CD4-positive, alpha-beta T cell treated with Interleukin-1 beta for 1 hour (primary cell): ENCODE results near the gene ALPK3.
"Not testable (repeated sequence)": the region's sequence is repeated elsewhere in the genome, so short reads cannot be mapped to it uniquely, and the experiment has no call there.

Source experiments
- DNase-seq, 2 donors: peaks; one replicate each; pipeline ENCODE4 v3.0.0-alpha.2; 2020 to 2022

ALPK3 gene

DNA sequence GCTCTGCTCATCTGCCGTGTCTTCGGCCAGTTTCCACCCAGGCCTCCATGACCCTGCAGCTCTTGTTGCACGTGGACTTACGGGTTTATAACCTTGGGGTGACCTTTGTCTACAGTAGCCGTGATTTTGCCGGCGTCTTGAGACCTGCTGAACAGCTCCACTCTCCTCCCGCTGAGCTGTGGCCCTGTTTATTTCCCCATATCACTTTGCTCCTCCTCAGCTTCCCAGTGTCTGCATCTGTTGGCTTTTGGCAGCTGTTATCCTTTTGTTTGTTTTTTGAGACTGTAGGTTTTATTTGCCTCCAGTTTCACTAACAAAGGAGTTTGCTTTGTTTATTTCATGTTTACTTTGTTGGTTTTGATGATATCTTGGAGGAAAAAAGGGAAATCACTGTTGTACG is 38.0 kb downstream of the ALPK3 start:
- no peak for DNase-seq

DNA sequence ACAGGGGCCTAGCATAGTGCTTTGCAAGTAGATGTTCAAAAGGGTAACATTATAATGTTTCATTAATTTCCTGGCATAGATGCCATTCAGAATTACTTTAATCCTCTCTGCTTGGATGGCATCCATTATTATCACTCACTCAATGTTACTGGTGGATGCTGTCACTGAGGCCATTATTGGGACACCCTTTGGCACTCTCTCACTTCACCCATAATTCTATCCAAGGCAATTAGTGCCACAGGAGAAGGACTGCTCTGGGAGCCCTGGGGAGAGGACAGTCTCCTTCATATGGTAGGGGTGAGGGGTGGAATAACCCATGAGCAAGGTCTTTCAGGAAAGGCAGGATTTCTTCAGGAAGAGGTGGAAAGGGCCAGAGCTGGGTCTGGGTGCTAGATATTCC is 38.6 kb downstream of the ALPK3 start:
- no peak for DNase-seq

DNA sequence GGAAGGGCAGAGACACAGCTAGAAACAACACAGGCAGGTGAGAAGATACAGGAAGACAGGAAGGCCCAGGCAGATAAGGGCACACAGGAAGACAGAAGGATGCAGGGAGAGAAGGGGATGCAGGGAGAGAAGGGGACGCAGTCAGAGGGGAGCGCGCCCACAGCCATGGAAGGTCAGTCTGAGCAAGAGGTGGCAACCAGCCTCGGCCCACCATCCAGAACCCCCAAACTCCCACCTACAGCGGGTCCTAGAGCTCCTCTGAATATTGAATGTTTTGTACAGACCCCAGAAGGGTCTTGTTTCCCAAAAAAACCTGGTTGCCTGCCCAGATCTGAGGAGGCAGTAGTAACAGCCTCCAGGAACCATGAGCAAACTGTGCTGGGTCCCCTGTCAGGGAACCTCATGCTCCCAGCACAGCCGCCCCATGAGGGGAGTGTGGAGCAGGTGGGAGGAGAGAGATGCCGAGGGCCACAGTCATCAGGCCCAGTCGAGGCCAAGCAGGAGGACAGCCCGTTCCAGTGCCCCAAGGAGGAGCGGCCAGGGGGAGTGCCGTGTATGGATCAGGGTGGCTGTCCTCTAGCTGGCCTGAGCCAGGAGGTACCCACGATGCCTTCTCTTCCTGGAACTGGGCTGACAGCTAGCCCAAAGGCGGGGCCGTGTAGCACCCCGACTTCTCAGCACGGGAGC is 39.7 kb downstream of the ALPK3 start:
- DNase-seq: no peak

- DNase-seq: no peak
Measured at GRCh38 chr15:84857418-84858004, 40.4 kb downstream of the ALPK3 start.

- DNase-seq: no peak
Measured at GRCh38 chr15:84858231-84858630, 41.1 kb downstream of the ALPK3 start.

DNA sequence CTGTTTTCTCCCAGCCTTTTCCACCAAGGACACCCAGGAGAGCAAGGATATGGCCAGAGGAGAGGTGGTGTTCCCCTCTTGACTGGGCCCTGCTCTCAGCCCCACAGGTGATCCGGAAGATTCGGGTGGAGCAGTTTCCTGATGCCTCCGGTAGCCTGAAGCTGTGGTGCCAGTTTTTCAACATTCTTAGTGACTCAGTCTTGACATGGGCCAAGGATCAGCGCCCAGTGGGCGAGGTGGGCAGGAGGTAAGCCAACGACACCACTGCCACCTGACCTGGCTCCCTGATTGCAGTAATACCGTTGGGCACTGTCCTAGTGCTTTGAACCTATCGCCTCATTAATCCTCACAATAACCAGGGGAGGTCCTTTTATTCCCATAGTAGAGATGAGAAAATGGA is 42.0 kb downstream of the ALPK3 start:
- no peak for DNase-seq

GRCh38 chr15:84859651-84860050 is 42.5 kb downstream of the ALPK3 start:
- no peak for DNase-seq

- no peak for DNase-seq
Measured at GRCh38 chr15:84861781-84862180, 44.6 kb downstream of the ALPK3 start.

- no peak for DNase-seq
Measured at GRCh38 chr15:84862214-84862975, 45.2 kb downstream of the ALPK3 start.

DNA sequence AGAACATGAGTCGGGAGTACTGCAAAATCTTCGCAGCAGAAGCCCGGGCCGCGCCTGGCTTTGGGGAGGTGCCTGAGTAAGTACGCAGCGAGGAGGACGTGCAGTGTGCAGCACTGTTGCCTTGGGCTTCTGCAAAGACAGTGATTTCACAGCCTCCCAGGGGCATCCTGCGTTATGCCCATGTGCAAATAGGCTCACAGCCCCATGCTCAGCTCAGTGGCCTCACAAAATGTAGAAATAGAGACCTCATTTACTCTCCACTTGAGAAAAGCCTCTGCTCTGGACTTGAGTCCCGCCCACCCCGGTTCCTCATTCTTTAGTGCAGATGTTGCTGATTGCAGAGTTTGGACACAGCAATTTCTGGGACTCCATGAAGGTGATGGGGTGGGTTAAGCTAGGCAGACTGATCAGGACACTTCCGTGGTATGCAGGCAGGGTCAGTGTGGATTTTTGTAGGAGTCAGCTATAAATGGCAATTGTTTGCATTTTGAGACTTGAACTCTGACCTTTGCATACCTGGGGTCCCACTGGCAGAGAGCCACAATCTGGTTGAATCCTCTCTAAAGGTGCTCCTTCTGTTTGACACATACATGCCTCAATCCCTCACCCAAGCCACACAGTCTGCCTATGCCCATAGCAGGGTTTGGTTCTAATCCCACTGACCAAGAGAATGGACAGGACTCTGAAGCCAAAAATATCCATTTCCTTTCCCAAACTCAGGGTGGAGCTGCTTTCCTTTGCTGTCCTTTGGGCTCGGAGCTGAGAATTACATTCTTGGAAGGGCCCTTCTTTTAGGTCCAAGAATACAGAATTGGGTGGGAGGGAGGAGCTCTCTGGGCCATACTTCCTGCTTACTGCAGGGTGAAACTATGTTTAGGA is 46.6 kb downstream of the ALPK3 start:
- DNase-seq: no peak

DNA sequence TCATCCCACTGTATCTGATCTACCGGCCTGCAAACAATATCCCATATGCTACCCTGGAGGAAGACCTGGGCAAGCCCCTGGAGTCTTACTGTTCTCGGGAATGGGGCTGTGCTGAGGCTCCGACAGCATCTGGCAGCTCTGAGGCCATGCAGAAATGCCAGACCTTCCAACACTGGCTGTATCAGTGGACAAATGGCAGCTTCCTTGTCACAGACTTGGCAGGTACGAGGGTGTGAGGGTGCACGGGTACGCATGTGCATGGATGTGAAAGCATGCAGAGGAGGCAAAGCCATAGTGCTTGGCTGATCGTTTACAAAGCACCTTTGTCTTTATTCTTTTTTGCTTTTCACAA is 47.3 kb downstream of the ALPK3 start:
- DNase-seq: no peak

GRCh38 chr15:84865074-84865569 is 48.0 kb downstream of the ALPK3 start:
- no peak for DNase-seq

- no peak for DNase-seq
Measured at GRCh38 chr15:84868037-84868880, 51.1 kb downstream of the ALPK3 start.

- no peak for DNase-seq
Measured at GRCh38 chr15:84869510-84869909, 52.4 kb downstream of the ALPK3 start.

DNA sequence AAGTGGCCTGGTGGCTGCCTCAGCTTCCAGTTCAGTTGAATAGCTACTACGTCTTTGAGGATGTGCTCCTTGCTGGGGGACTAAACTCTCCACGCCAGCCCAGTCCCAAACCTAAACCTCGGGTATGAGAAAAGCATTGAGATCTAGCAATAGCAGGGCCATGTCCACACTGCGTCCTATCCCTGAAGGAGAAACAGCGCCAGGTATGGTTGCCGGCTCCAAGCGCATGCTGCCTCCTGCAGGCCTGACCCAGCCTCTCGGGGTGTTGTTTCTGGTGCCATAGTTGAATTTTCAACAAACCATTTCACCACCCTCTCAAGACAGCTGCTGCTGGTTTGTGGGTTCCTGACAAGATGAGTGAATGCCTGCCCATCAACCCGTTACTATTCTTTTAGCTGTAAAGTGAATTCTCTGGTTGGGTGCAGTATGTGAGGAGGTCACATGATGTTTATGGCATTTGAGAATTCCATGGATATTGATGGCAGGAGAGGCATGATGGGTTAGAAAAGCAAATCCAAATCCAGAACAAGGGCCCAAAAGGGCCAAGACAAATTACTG is 54.4 kb downstream of the ALPK3 start:
- DNase-seq: no peak

- no peak for DNase-seq
Measured at GRCh38 chr15:84872009-84872910, 55.1 kb downstream of the ALPK3 start.

- no peak for DNase-seq
Measured at GRCh38 chr15:84873997-84874396, 56.8 kb downstream of the ALPK3 start.

DNA sequence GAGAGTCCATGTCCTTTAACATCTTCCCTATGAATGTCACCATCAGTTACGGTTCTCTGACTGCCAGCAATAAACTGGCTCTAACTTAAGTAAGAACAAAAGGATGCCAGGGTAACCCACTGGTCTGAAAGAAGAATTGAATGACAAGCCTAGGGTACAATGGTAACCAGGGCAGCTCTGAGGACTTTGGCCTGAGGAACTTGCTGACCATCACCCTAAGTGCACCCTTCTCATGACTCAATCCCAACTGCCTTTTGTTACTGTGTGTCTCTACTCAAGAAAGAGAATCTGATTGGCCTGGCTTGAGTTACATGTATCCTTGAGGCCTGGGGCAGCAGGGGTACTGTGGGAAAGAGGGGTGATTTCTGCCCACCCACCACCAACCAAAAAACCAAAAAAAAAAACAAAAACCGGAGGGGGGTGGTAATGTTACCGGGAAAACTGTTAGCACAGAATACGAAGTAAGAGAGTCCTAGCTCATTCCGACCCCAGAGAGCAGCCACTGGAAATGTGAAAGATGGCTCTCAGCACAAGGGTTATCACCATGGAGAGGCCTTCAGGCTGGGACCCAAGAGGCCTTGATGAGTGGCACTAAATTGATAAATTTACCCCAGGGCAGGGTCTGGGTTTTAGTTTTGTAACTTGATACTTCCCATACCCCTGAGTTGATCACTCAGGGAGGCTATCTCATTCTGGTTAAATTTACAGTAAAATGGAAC is 58.0 kb downstream of the ALPK3 start:
- no peak for DNase-seq

- no peak for DNase-seq
Measured at GRCh38 chr15:84876269-84876668, 59.1 kb downstream of the ALPK3 start.

- not testable (repeated sequence) for DNase-seq
Measured at GRCh38 chr15:84877701-84878100, 60.5 kb downstream of the ALPK3 start.
